Fibroblast of lung (primary cell): ENCODE measurements around the gene NIPAL3.
"Not testable (repeated sequence)": the region's sequence is repeated elsewhere in the genome, so short reads cannot be mapped to it uniquely, and the experiment has no call there.

Experiments used
- EZH2 ChIP-seq: IDR thresholded peaks from 2 replicates; pipeline ENCODE4 v1.5.1; 2012; ENCODE audit warnings: low read length, control low read depth, mild to moderate bottlenecking; ENCODE audit errors: missing control alignments
- TF ChIP-seq, protein P1 (sequence below), 2 donors: IDR thresholded peaks in 1 of 2; conservative IDR thresholded peaks in 1 of 2; 1 replicate in 1 of 2; 2 replicates in 1 of 2; pipeline ENCODE4 v1.5.1; 2011 to 2012; ENCODE audit warnings: low read length in 2 of 2, control low read depth in 1 of 2, inconsistent platforms in 1 of 2, low read depth in 1 of 2, mild to moderate bottlenecking in 1 of 2

DNA sequence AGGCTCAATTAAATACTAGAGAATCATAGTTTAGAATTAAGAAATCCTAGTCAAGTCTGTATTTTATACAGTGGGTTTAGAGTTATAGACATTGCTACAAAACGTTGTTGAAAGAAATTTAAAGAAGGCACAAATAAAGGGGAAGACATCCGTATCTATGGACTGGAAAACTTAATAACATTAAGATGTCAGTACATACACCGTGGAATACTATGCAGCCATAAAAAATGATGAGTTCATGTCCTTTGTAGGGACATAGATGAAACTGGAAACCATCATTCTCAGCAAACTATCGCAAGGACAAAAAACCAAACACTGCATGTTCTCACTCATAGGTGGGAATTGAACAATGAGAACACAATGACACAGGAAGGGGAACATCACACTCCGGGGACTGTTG lies 104.7 kb downstream of the NIPAL3 start:
- TF ChIP-seq EZH2: not testable (repeated sequence)
- TF ChIP-seq, protein P1, sequence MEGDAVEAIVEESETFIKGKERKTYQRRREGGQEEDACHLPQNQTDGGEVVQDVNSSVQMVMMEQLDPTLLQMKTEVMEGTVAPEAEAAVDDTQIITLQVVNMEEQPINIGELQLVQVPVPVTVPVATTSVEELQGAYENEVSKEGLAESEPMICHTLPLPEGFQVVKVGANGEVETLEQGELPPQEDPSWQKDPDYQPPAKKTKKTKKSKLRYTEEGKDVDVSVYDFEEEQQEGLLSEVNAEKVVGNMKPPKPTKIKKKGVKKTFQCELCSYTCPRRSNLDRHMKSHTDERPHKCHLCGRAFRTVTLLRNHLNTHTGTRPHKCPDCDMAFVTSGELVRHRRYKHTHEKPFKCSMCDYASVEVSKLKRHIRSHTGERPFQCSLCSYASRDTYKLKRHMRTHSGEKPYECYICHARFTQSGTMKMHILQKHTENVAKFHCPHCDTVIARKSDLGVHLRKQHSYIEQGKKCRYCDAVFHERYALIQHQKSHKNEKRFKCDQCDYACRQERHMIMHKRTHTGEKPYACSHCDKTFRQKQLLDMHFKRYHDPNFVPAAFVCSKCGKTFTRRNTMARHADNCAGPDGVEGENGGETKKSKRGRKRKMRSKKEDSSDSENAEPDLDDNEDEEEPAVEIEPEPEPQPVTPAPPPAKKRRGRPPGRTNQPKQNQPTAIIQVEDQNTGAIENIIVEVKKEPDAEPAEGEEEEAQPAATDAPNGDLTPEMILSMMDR (conservative IDR thresholded peaks at IDR 0.05 in 1 of 2, IDR thresholded peaks at IDR 0.05 in 1 of 2; ENCODE audit: low read depth in 1 of 2, low read length in 2 of 2): not testable (repeated sequence)
